ENCODE data around the gene CHRM3.
"Not testable (repeated sequence)": the region's sequence is repeated elsewhere in the genome, so short reads cannot be mapped to it uniquely, and the experiment has no call there.

Gene CHRM3

DNA sequence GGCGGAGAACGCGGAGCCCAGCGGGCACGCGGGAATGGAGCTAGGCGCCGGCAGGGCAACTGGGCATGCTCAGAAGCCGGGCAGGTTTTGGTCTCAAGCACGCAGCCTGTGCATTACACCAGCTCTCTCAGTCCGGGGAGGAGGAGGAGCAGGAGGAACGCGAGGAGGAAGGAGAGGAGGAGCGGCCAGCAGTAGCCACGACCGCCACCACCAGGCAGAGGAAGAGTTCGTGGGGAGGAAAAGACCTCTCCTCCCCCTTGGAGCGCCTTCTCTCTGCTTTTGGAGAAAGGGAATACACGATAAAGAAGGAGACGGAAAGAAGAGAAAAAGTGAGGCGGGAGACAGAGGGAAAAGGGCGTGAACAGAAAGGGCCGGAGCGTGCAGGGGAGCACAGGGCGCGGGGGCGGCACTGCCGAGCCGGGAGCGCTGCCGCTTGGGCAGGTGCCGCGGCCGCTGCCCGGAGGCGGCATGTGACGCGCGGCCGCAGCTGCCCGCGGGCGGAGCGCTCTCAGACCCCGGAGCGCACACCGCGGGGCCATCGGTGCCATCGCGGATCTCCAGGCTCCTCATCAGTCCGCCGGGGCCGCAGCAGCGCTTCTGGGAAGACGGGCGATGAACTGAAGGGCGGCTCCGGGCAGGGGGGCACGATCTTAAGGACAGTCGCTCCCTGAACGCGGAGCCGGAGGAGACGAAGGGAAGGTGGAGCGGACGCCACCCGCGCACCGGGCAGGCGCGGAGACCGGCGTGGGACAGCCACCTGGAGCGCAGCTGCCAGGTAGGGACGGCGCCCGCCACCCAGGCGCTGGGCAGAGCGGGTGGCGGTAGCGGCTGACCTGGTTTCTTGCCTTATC, at the start of gene CHRM3:
Gene CHRM3, plus strand, starts transcription at position 116 of the 851 bp plus-strand sequence. CDS start 520,884 bp downstream, outside the sequence.
- peak; percentile 65 for DNase-seq

DNA sequence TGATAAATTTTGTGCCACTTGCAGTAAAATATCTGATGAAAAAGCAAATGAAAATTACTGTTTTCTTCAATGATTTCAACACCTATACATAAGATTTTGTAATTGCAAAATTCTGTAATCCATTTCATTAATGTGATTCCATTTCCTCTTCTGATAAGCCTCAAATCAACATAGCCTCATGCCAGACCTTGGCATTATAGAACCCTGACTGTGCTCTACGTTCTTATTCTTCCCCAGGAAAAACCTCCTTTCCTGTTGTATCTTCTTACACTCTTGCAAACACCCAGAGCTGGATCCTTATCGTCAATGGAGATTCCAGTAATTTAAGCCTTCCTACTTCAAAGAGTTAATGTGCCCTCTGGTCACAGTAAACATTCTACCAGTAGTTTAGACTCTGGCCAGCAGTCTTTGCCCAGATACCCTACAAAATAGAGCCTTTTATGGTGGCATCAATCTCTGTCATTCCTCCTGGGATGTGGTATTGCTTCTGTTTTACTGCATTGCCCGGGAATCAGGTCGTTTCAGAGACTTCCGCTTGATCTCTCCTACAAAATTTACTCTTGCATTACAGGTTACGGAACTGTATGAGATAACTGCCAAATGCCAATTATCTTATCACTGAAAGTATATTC, 48.5 kb upstream of the CHRM3 start:
- no peak for DNase-seq

DNA sequence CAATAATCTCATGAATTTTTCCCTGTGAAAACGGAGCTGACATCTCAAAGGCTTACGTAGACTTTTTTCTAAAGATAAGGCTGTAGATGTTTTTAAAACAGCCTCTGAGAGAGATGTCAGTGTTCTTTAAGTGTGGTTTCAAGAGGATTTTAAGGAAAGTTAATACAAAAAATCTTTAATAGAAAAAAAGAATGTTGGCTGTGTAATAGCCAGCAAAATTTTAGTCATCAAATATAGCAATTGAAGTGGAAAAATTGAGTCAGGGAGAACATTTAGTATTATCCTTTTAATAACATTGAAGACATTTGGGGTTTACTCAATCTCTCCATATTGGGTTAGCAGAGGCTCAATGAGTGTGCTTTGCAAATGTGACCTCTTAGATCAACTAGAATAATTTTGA, 38.6 kb upstream of the CHRM3 start:
- DNase-seq: no peak

DNA sequence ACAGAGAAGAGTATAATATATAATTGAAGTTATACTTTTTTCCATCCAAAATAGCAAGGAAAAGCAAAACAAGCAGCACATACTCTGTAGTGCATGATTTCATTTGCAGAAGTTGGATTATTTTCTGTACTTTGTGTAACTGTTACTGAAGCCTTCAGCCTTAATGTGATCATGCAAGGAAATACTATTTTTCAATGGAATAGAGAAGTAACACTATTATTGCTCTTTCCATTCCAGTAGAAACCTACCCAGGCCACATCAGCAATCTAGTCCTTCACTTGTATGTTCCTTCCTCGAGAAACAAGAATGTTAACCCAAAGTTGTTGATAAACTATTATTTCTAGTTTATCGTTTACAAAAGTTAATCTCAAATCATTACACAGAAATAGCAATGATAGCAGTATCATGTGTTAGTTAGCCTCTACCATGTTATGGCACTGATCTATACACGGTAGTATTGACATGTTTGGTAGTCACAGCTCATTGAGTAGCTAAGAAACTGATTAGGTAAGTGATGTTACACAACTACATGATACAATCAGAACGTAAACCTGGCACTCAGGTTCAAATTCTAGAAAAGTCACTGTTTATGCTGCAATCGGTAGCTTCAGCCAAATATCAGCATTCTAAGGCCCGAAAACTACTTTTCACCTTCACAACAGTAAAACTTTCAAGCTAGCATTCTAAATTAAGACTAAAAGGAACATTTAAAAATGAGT, 37.6 kb upstream of the CHRM3 start:
- DNase-seq: no peak

DNA sequence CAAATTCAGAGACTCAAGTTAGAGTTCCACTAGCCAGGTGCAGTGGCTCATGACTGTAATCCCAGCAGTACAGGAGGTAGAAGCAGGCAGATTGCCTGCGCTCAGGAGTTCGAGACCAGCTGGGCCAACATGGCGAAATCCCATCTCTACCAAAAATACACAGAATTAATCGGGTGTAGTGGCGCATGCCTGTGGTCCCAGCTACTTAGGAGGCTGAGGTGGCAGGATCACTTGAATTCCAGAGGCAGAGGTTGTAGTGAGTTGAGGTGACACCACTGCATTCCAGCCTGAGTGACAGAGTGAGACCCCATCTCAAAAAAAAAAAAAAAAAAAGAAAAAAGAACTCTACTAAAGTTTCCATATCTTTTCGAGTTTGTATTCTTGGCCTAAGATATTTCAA, 36.7 kb upstream of the CHRM3 start:
- DNase-seq: no peak

DNA sequence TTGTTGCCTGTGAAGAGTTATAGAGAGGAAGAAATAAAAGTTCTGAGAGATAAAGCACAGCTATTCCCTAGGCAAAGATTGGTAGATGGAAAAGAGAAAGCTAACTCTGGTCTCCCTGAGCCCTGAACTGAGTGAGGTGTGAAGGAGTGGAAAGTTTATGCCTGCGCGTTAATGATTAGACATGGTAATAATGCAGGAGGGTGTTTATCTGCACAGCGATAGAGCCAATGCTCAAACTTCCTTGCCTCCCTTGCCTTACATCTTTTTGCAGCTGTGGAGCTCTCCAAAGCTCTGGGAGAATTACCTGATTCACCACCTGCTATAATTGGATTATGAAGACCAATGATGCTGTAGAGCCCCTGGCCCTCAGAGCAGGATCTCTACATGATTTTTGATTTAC, 32.8 kb upstream of the CHRM3 start:
- no peak for DNase-seq

DNA sequence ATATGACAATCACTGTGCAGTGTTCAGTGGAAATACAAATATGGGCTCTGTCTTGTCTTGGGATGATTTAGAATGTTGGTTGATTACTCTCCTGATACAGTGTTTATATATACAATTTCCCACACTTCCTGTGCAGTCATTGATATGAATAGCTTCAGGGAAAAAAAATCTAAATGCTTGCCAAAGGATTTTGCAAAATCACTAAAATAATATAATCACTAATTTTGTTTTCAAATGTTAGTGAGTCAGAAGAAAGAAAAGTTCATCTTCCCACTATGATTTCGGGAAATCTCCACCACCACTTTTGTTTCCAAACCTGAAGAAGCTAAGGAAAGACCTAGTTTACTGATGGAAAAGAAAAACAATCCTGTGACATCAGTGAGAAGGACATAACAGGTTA, 32.1 kb upstream of the CHRM3 start:
- DNase-seq: no peak

DNA sequence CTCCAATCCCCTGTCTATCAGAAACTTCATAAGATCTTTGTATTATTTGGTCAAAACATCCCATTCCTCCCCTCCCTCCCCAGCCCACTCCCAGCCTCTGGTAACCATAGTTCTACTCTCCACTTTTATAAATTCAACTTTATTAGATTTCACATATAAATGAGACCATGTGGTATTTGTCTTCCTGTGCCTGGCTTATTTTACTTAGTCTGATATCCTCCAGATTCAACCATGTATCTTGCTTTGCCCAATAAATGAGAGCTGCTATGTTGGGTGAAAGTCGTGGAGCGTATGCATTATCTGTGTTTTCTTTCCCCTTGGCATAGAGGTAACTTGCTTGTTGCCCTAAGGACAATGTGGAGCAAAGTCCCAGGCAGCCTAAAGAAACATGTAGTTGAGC, 28.5 kb upstream of the CHRM3 start:
- DNase-seq: no peak

DNA sequence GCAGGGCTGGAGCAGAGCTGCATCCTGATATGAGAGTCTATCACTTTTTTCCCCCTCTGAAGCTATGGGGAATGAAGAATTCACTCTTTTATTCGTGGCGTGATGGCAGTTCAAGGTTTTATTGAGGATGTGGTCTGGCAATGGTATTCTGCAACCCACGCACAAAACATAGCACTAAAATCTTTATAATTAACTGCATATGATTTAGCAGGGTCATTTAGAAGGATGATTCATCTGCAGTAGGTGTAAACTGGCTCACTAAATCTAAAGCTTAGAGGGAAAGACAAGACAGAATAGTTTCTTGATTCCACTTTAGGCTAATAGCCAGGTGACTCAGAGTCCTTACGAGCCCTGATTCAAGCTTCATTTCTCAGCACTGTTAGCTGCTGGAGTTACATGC, 25.0 kb upstream of the CHRM3 start:
- no peak for DNase-seq

DNA sequence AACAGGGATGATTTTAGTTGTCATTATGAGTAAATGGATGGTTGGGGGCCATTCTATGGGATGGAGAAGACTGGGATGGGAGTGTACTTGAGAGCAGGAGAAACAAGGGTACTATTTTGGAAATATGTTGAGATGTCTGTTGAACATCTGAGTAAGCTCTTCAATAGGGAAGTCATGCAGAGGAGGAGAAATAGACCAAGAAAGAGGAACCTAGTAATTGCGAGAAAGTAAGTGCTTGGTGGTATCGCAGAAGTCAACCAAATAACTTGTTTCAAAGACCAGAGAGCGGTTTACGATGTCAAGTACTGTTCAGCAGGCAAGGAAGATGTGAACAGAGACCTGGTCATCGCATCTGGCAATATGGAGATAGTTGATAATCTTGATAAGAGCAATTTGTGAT, 22.4 kb upstream of the CHRM3 start:
- DNase-seq: no peak

DNA sequence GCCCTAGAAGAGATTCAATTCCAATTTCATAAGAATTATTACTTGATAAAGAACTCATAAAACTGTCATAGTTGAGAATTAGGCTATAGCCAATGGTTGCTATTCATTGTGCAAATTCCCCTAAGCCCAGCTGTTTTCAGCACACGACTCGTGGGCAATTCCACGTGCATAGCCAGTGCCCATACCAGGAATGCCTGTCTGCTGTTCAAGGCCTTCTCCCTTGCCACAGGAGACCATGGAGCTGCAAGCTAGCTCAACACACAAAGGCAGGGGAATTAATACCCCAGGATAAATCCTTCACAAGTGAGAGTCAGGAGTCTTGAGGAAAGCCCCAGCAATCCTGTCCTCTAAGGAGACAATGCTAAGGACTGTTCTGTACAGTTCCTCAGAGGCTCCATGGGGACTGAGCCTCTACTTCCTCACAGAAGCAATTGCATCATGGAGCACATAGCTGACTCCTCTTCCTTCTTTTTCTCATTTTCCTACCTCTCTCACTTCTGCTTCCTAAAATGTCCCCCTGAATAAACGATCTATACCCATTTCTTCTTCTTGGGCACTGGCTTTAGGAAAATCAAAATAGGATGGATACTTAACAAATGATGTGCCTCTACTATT, 19.1 kb upstream of the CHRM3 start:
- no peak for DNase-seq

DNA sequence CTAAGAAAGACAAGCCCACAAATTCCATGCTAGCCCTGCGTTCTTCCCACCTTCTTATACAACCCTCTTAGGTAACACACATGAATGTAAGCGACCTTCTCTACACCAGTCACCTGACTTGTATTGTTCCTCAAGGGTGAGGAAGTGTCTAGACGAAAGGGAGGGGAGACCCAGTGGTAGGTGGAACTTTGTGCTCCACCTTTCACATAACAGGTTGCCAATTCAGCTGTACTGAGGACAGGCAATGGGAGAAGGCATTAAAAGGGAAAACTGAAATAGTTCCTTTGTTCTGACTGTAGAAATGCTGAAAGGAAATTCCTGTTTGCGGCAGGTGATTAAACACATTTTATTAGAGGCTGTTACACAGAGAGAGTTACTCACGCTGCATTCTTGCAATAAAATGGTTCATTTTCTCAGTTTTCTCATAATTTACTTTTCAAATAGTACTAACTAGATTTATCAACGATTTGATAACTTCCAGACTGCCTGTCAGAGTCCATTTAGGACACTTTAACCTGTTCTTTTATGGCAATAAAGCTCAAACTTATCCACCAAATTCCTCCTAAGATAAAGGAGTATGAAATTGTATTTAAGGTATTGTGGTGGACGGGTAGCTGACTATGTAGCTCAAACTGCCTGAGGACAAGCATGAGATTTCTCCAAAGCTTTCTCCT, 17.8 kb upstream of the CHRM3 start:
- DNase-seq: no peak

DNA sequence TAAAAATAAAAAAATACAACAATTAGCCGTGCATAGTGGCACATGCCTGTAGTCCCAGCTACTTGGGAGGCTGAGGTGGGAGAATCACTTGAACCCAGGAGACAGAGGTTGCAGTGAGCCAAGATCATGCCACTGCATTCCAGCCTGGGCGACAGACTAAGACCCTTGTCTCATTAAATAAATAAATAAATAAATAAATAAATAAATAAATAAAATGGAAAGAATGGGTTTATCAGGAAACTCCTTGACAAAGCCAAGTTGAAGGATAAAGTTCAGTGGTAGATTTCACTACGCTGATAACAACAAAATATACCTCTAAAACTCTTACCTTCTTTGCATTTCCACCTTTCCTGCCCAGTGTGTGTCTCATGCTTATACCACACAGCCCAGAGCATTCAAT, 15.5 kb upstream of the CHRM3 start:
- not testable (repeated sequence) for DNase-seq

DNA sequence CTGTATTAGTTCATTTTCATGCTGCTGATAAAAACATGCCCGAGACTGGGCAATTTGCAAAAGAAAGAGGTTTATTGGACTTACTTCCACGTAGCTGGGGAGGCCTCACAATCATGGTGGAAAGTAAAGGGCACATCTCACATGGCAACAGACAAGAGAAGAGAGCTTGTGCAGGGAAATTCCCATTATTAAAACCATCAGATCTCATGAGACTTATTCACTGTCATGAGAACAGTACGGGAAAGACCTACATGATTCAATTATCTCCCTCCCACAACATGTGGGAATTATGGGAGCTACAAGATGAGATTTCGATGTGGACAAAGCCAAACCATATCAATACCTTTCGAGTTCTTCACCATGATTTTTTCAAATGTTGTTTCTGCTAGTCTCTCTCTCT, 3.7 kb upstream of the CHRM3 start:
- no peak for DNase-seq

DNA sequence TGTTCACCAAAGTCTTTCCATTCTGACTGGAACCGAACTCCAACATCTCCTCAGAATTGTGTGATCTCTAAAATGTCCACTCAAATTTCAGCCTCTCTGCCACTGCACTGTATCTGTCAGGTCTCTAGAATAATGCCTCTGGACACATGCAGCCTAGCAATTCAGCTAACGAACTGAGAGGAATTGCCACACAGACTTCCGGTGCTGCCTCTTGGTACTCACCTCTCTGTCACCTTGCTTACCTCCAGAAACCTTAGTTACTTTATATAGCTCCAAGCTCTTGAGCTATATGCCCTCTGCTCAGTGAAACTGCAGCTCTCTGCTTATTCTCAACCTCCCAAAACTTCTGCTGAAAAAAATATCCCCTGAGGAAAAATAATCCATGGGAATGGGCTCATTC, 2.7 kb upstream of the CHRM3 start:
- no peak for DNase-seq

DNA sequence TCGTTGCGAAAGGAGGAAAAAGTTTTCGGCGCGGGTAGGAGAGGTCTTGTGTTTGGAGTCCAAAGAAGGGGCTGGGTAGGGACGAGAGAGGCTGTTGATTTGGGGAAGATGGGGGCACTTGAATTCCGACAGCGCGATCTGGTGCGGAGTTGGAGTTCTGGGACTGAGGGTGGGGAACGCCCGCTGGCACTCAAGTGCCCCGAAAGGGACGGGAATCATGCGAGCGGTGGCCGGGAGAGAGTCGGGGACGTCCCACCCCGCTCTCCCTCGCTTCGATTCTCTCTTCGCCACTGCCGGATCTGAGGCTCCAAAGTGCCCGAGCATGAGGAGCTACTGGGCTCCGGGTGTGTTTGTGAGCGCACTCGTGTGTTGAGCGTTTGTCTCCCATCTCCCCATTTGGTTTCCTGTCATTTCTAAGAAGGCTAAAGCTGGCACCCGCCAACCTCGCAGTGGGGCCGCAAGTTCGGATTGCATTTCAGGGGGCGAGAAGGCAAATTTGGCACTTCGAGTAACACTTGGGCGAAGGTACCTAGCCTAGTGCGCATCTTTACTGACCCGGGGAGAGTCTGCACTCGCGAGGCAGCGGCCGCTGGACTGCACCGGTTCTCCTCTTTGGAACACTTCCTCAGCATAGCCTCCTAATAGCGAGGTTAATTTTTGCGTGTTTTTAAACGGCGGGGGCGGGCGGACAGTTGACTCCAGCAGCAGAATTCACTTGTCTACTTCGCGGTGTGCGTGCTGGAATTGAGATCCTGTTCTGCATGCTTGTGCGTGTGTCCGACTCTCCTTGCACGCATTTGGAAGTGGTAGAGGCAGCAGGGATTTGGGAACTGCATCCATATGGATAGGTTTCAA, 1.2 kb downstream of the CHRM3 start:
- peak; percentile 4 for DNase-seq

DNA sequence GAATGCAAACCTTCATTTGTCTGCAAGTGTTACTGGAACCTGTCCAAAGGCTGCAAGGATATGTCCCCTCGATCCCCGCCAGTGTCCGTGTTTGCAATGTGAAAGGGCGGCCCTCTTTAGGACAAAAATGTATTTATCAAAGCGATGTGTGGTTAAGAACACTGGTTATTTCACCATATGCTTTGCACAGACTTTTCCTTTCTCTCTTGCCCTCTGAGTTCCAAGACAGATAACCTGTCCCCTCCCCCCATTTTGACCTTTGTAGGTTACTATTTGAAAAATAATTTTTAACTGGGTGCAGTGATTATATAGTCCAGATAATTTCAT, 1.8 kb downstream of the CHRM3 start:
- no peak for DNase-seq

DNA sequence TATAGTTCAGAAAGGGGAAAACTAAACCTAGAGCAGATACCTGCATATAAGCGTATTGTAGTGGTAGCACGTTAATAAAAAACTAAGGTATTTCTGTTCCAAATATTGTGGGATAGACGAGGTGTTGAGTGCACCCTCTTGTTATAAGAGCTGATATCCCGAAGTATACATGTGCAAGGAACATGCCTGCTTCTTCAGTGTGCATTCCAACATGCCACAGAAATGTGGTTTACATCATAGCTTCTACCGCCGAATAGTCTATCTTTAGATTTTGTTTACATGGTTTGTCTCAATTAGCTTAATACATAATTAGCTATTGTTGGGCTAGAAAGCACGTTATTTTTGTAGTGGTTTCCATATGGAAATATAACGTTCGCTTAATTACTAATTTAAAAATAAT, 2.2 kb downstream of the CHRM3 start:
- DNase-seq: no peak

DNA sequence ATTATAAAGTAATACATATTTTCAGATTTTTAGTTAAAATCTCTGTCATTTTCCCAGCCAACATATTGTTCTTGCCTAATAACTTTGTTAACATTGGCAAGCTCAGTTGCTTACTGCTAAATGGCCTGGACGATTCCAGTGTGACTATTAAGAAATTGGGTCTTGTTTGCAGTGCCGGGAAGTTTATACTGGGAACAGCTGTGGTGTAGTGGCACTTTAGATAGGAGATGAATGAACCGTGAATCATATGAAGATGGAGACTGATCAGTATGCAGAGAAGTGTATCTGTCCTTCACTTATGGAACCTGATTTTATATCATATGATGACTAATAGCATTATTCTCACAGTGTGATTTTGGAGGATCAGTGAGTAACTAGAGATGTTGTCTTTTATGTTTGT, 3.3 kb downstream of the CHRM3 start:
- no peak for DNase-seq

DNA sequence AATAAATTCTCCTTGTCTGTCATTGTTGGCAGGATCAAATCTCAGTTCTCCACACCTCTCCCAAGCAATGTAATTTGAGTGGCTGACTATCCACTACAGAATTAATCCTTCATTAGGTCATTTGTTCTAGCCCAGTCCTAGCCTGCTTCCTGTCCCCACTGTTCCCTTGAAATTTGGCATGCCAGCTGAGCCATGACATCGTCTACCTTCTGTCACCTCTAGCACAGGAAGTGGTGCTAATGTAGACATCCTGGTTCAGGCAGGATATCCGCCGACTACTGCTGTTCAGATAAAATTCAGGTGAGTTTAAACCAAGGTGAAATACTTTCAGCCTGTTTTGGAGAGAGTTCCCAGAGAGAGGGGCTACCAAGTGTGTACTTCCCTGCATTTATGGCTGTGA, 5.9 kb downstream of the CHRM3 start:
- no peak for DNase-seq

DNA sequence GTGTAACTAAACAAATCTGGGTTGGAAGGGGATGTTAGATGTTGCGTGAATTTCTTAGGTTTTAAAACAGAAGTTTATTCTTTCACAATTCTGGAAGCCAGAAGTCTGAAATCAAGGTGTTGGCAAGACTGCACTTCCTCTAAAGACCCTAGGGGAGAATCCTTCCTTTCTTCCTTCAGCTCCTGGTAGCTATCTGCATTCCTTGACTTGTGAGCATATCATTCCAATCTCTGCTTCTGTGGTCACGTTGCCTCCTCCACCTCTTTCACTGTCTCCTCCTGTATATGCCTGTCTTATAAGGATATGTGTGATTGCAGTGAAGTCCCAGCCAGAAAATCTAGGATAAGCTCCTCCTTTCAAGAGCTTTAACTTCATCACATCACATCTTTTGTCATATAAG, 7.7 kb downstream of the CHRM3 start:
- DNase-seq: no peak

DNA sequence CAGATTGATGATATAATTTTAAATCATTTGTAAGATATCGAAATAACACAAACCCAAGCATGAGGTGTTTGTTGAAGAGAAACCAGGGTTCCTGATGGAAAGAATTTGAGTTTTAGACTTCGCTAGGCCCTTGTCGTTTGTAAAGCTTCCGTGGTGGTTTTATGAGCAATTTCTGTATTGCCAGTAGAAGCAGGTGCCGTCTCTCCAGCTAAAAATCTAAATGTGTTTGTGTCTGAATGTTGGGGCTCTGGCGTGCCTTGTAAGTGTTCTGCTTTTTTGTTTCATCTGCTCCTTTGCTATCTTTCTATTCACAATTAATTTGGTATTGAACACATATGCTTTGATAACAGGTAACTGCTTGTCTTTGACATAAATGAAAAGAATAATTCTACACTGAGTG, 27.5 kb downstream of the CHRM3 start:
- DNase-seq: no peak
